ENCODE results near the gene NUMBL. TPM values are rescaled to one million over a fixed set of nuclear protein-coding genes. Genes with fewer than 3 reads are reported as not detected.

The NUMBL gene
- polyA plus RNA-seq (2013, experiment 1 of 2): 35.4 TPM
- polyA plus RNA-seq (2013, experiment 2 of 2): 35.3 TPM

- Histone ChIP-seq H3K23ac (ENCODE audit: low read length in 2 of 2) (no peak within 1 kb of the TSS), H4K8ac (ENCODE audit: low read length) (peak within 1 kb of the TSS; percentile 85), H3K4ac (ENCODE audit: low read depth in 1 of 2, low read length in 2 of 2) (peak within 1 kb of the TSS; percentile 87 to 88), H3K4me3 (ENCODE audit: insufficient read depth in 1 of 2, low read depth in 1 of 2, low read length in 2 of 2) (peak within 1 kb of the TSS; percentile 72 to 84), H3K9ac (ENCODE audit: low read length) (peak within 1 kb of the TSS; percentile 94), H3K4me1 (ENCODE audit: control insufficient read depth, insufficient read depth, low read depth, low read length) (peaks cover 24% of the 10 kb centered on the region), H3K79me1 (replicated peaks; ENCODE audit: low read length, poor library complexity, severe bottlenecking) (peaks cover 18% of the 10 kb centered on the region), H2BK12ac (ENCODE audit: low read length in 2 of 2) (peak within 1 kb of the TSS; percentile 67 to 72), H3K27ac (ENCODE audit: low read length, poor library complexity, severe bottlenecking) (peak within 1 kb of the TSS; percentile 72), H2BK5ac (ENCODE audit: low read depth, low read length, poor library complexity, severe bottlenecking) (peak within 1 kb of the TSS; percentile 85), H3K4me2 (ENCODE audit: low read length, poor library complexity, severe bottlenecking) (peak within 1 kb of the TSS; percentile 99), H2BK120ac (ENCODE audit: low read depth, low read length) (peak within 1 kb of the TSS; percentile 78), H2AK5ac (ENCODE audit: low read length, severe bottlenecking) (peak within 1 kb of the TSS; percentile 86), H3K36me3 (ENCODE audit: control insufficient read depth in 1 of 2, insufficient read depth in 2 of 2, low read depth in 1 of 2, low read length in 2 of 2) (peaks cover 33 to 57% of the 10 kb centered on the region in 2 experiments), H4K91ac (ENCODE audit: low read length) (peak within 1 kb of the TSS; percentile 91), H3K9me3 (ENCODE audit: control insufficient read depth, low read length) (no peaks in the 10 kb centered on the region), H3K14ac (ENCODE audit: low read length in 2 of 2) (peak within 1 kb of the TSS; percentile 40 to 99), H2BK15ac (ENCODE audit: low read depth, poor library complexity, severe bottlenecking) (peak within 1 kb of the TSS; percentile 60), H2AFZ (ENCODE audit: low read depth, low read length) (peak within 1 kb of the TSS; percentile 47), H3K27me3 (ENCODE audit: control insufficient read depth in 1 of 2, insufficient read depth in 1 of 2, low read length in 2 of 2) (no peaks in the 10 kb centered on the region), H3K18ac (ENCODE audit: low read depth in 1 of 2, low read length in 2 of 2) (peak within 1 kb of the TSS; percentile 90 to 97)
- DNase-seq: no peak
- WGBS: under 1% methylated on average over 26 of the region's 50 CpGs
These were observed at the start of gene NUMBL for GRCh38 chr19:40690050-40690692. Gene NUMBL (minus strand): TSS chr19:40690651. CDS start chr19:40690483, 168 bp downstream.

GRCh38 chr19:40739030-40739839 lies 48.8 kb upstream of the NUMBL start:
- Histone ChIP-seq H2BK5ac (ENCODE audit: low read depth, low read length, poor library complexity, severe bottlenecking) (no peak overlapping the region), H3K27ac (ENCODE audit: low read length, poor library complexity, severe bottlenecking) (no peak overlapping the region), H4K8ac (ENCODE audit: low read length) (no peak overlapping the region), H2AFZ (ENCODE audit: low read depth, low read length) (no peak overlapping the region), H2AK5ac (ENCODE audit: low read length, severe bottlenecking) (no peak overlapping the region), H3K4me1 (ENCODE audit: control insufficient read depth, insufficient read depth, low read depth, low read length) (peaks cover 6% of the 10 kb centered on the region), H3K9me3 (ENCODE audit: control insufficient read depth, low read length) (no peaks in the 10 kb centered on the region), H3K23ac (ENCODE audit: low read length in 2 of 2) (no peak overlapping the region), H3K4me2 (ENCODE audit: low read length, poor library complexity, severe bottlenecking) (no peak overlapping the region), H3K9ac (ENCODE audit: low read length) (peak overlapping the region; percentile 95), H3K79me1 (replicated peaks; ENCODE audit: low read length, poor library complexity, severe bottlenecking) (peaks cover 5% of the 10 kb centered on the region), H2BK120ac (ENCODE audit: low read depth, low read length) (no peak overlapping the region), H3K14ac (ENCODE audit: low read length in 2 of 2) (no peak overlapping the region), H3K4me3 (ENCODE audit: insufficient read depth in 1 of 2, low read depth in 1 of 2, low read length in 2 of 2) (no peak overlapping the region), H3K36me3 (ENCODE audit: control insufficient read depth in 1 of 2, insufficient read depth in 2 of 2, low read depth in 1 of 2, low read length in 2 of 2) (peaks cover 57 to 73% of the 10 kb centered on the region in 2 experiments), H3K4ac (ENCODE audit: low read depth in 1 of 2, low read length in 2 of 2) (no peak overlapping the region), H4K91ac (ENCODE audit: low read length) (no peak overlapping the region), H2BK12ac (ENCODE audit: low read length in 2 of 2) (no peak overlapping the region), H3K18ac (ENCODE audit: low read depth in 1 of 2, low read length in 2 of 2) (no peak overlapping the region), H3K27me3 (ENCODE audit: control insufficient read depth in 1 of 2, insufficient read depth in 1 of 2, low read length in 2 of 2) (no peaks in the 10 kb centered on the region), H2BK15ac (ENCODE audit: low read depth, poor library complexity, severe bottlenecking) (no peak overlapping the region)
- WGBS: 95% methylated on average over 22 of the region's 22 CpGs
- DNase-seq: no peak

GRCh38 chr19:40737102-40737644 lies 46.7 kb upstream of the NUMBL start:
- Histone ChIP-seq H3K4me3 (ENCODE audit: insufficient read depth in 1 of 2, low read depth in 1 of 2, low read length in 2 of 2) (no peak overlapping the region), H2BK15ac (ENCODE audit: low read depth, poor library complexity, severe bottlenecking) (no peak overlapping the region), H3K18ac (ENCODE audit: low read depth in 1 of 2, low read length in 2 of 2) (no peak overlapping the region), H3K23ac (ENCODE audit: low read length in 2 of 2) (no peak overlapping the region), H3K27ac (ENCODE audit: low read length, poor library complexity, severe bottlenecking) (no peak overlapping the region), H3K9ac (ENCODE audit: low read length) (no peak overlapping the region), H3K79me1 (replicated peaks; ENCODE audit: low read length, poor library complexity, severe bottlenecking) (peaks cover 5% of the 10 kb centered on the region), H3K4me2 (ENCODE audit: low read length, poor library complexity, severe bottlenecking) (no peak overlapping the region), H2BK5ac (ENCODE audit: low read depth, low read length, poor library complexity, severe bottlenecking) (no peak overlapping the region), H2AK5ac (ENCODE audit: low read length, severe bottlenecking) (no peak overlapping the region), H2AFZ (ENCODE audit: low read depth, low read length) (no peak overlapping the region), H4K8ac (ENCODE audit: low read length) (no peak overlapping the region), H3K14ac (ENCODE audit: low read length in 2 of 2) (no peak overlapping the region), H4K91ac (ENCODE audit: low read length) (no peak overlapping the region), H3K9me3 (ENCODE audit: control insufficient read depth, low read length) (no peaks in the 10 kb centered on the region), H3K27me3 (ENCODE audit: control insufficient read depth in 1 of 2, insufficient read depth in 1 of 2, low read length in 2 of 2) (no peaks in the 10 kb centered on the region), H2BK12ac (ENCODE audit: low read length in 2 of 2) (no peak overlapping the region), H3K4me1 (ENCODE audit: control insufficient read depth, insufficient read depth, low read depth, low read length) (peaks cover 2% of the 10 kb centered on the region), H3K36me3 (ENCODE audit: control insufficient read depth in 1 of 2, insufficient read depth in 2 of 2, low read depth in 1 of 2, low read length in 2 of 2) (peaks cover 69 to 70% of the 10 kb centered on the region in 2 experiments), H3K4ac (ENCODE audit: low read depth in 1 of 2, low read length in 2 of 2) (no peak overlapping the region), H2BK120ac (ENCODE audit: low read depth, low read length) (no peak overlapping the region)
- WGBS: 97% methylated on average over 9 of the region's 9 CpGs
- DNase-seq: no peak

GRCh38 chr19:40736661-40737060 lies 46.2 kb upstream of the NUMBL start:
- H4K8ac ChIP-seq (ENCODE audit: low read length): no peak overlapping the region
- no peak overlapping the region for H3K4ac ChIP-seq (ENCODE audit: low read depth in 1 of 2, low read length in 2 of 2)
- no peak for DNase-seq
- no peak overlapping the region for H2BK15ac ChIP-seq (ENCODE audit: low read depth, poor library complexity, severe bottlenecking)
- no peak overlapping the region for H3K23ac ChIP-seq (ENCODE audit: low read length in 2 of 2)
- peaks cover 2% of the 10 kb centered on the region for H3K4me1 ChIP-seq (ENCODE audit: control insufficient read depth, insufficient read depth, low read depth, low read length)
- no peaks in the 10 kb centered on the region for H3K9me3 ChIP-seq (ENCODE audit: control insufficient read depth, low read length)
- no peak overlapping the region for H3K14ac ChIP-seq (ENCODE audit: low read length in 2 of 2)
- no peaks in the 10 kb centered on the region for H3K27me3 ChIP-seq (ENCODE audit: control insufficient read depth in 1 of 2, insufficient read depth in 1 of 2, low read length in 2 of 2)
- no peak overlapping the region for H3K27ac ChIP-seq (ENCODE audit: low read length, poor library complexity, severe bottlenecking)
- no peak overlapping the region for H3K4me3 ChIP-seq (ENCODE audit: insufficient read depth in 1 of 2, low read depth in 1 of 2, low read length in 2 of 2)
- H2AFZ ChIP-seq (ENCODE audit: low read depth, low read length): no peak overlapping the region
- H3K79me1 ChIP-seq (replicated peaks; ENCODE audit: low read length, poor library complexity, severe bottlenecking): peaks cover 5% of the 10 kb centered on the region
- H2BK12ac ChIP-seq (ENCODE audit: low read length in 2 of 2): no peak overlapping the region
- H3K18ac ChIP-seq (ENCODE audit: low read depth in 1 of 2, low read length in 2 of 2): no peak overlapping the region
- H3K36me3 ChIP-seq (ENCODE audit: control insufficient read depth in 1 of 2, insufficient read depth in 2 of 2, low read depth in 1 of 2, low read length in 2 of 2): peaks cover 68 to 71% of the 10 kb centered on the region in 2 experiments
- no peak overlapping the region for H2AK5ac ChIP-seq (ENCODE audit: low read length, severe bottlenecking)
- no peak overlapping the region for H4K91ac ChIP-seq (ENCODE audit: low read length)
- H3K4me2 ChIP-seq (ENCODE audit: low read length, poor library complexity, severe bottlenecking): no peak overlapping the region
- 97% methylated on average over 8 of the region's 9 CpGs for WGBS
- no peak overlapping the region for H2BK5ac ChIP-seq (ENCODE audit: low read depth, low read length, poor library complexity, severe bottlenecking)
- no peak overlapping the region for H2BK120ac ChIP-seq (ENCODE audit: low read depth, low read length)
- H3K9ac ChIP-seq (ENCODE audit: low read length): no peak overlapping the region

All from mesenchymal stem cell (in vitro differentiated cells and primary cell).